SH-SY5Y (cell line): ENCODE results near the gene MPZL3.

ENCODE experiments used
- GATA2 ChIP-seq: IDR thresholded peaks from 2 replicates; pipeline ENCODE4 v1.6.1; 2011; ENCODE audit warnings: mild to moderate bottlenecking, low read depth, low read length
- GATA3 ChIP-seq: IDR thresholded peaks from 2 replicates; pipeline ENCODE4 v1.6.1; 2011; ENCODE audit warnings: low read depth, mild to moderate bottlenecking, low read length, moderate library complexity

DNA sequence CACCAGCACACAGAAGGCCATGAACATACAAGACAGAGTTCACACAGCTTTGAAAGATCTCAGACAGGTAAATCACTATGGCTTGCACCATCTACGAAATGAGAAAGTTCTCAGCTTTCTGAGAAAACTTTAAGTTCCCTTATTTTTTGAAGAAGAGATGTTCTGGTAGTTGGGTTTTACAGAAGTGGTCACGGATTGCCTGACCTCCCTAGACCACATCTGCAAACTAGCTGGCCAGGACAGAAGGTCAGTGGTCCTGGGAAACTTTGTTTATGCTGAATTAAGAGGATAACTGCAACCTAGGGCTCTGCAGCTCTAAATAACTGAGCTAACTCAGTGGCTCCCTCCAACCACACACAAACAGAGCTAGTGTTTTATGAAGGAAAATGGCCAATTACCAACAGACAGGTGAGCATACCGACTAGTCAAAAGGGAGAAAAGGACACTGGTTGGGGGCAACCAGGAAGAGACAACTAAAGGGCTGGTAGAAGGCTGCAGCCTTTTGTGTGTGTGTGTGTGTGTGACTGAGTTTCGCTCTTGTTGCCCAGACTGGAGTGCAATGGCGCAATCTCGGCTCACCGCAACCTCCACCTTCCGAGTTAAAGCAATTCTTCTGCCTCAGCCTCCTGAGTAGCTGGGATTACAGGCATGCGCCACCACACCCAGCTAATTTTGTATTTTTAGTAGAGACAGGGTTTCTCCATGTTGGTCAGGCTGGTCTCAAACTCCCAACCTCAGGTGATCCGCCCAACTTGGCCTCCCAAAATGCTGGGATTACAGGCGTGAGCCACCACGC is 67.2 kb downstream of the MPZL3 start:
- no peak for TF ChIP-seq GATA2
- no peak for TF ChIP-seq GATA3
